LNCAP (cell line): Measurements from ENCODE around the gene PSME3IP1.

Source experiments
- CTCF ChIP-seq: fragments of 450-650 bp; IDR thresholded peaks from 2 replicates; pipeline ENCODE4 v1.5.1; 2017; ENCODE audit warnings: mild to moderate bottlenecking

Gene PSME3IP1

GRCh38 chr16:57192720-57193486 is 7.1 kb upstream of the PSME3IP1 start:
- no peak for TF ChIP-seq CTCF

- no peak for TF ChIP-seq CTCF
Measured at GRCh38 chr16:57192146-57192545, 6.3 kb upstream of the PSME3IP1 start.

GRCh38 chr16:57191056-57191571 is 5.3 kb upstream of the PSME3IP1 start:
- TF ChIP-seq CTCF = no peak

- no peak for TF ChIP-seq CTCF
Measured at GRCh38 chr16:57190136-57190535, 4.3 kb upstream of the PSME3IP1 start.

- no peak for TF ChIP-seq CTCF
Measured at GRCh38 chr16:57188711-57189002, 2.8 kb upstream of the PSME3IP1 start.

- no peak for TF ChIP-seq CTCF
Measured at GRCh38 chr16:57186872-57187854, 1.3 kb upstream of the PSME3IP1 start.

- no peak for TF ChIP-seq CTCF
Measured at GRCh38 chr16:57185446-57185944, 344 bp downstream of the PSME3IP1 start.
